Peyer's patch (tissue), 4 donors: ENCODE measurements around the gene PROM1. TPM values are rescaled to one million over a fixed set of nuclear protein-coding genes. Genes with fewer than 3 reads are reported as not detected.

Experiments
- DNase-seq, 3 donors: peaks; one replicate each; pipeline ENCODE4 v3.0.0-alpha.2; 2017 to 2019
- H3K27ac ChIP-seq, 4 donors: fragments of 200-600 bp; sonication (generic); one replicate each; pipeline ENCODE4 v1.5.1; 2016 to 2019
- H3K27me3 ChIP-seq, 2 donors: fragments of 200-600 bp; sonication (generic); one replicate each; pipeline ENCODE4 v1.5.1; 2019
- H3K36me3 ChIP-seq, 3 donors: fragments of 200-600 bp; sonication (generic); one replicate each; pipeline ENCODE4 v1.5.1; 2016 to 2019
- H3K4me1 ChIP-seq, 4 donors: fragments of 200-600 bp; sonication (generic); one replicate each; pipeline ENCODE4 v1.5.1; 2016 to 2019
- H3K4me3 ChIP-seq, 4 donors: fragments of 200-600 bp; sonication (generic); 1 replicate in 3 of 4; 2 replicates in 1 of 4; pipeline ENCODE4 v1.5.1; 2016 to 2019; ENCODE audit warnings: mild to moderate bottlenecking in 1 of 4
- H3K9me3 ChIP-seq, 4 donors: fragments of 200-600 bp; sonication (generic); one replicate each; pipeline ENCODE4 v1.5.1; 2016 to 2019; ENCODE audit warnings: mild to moderate bottlenecking in 1 of 4
- CTCF ChIP-seq, 6 experiments: fragments of 450-650 bp in 4 of 6; fragments of 200-600 bp in 2 of 6; sonication (generic) in 1 of 6; IDR thresholded peaks; one replicate each; pipeline ENCODE4 v1.5.1; 2017 to 2019; ENCODE audit warnings: antibody characterized with exemption in 6 of 6, mild to moderate bottlenecking in 3 of 6, moderate library complexity in 1 of 6
- POLR2A ChIP-seq, 2 donors: fragments of 450-650 bp; IDR thresholded peaks; one replicate each; pipeline ENCODE4 v1.5.1; 2017; ENCODE audit warnings: antibody characterized with exemption in 2 of 2, mild to moderate bottlenecking in 2 of 2, moderate library complexity in 2 of 2
- total RNA-seq, 4 donors: library from RNA; depleted of rRNA; stranded (reverse); fragments of >200 nt; gene quantifications; one replicate each; pipeline ENCODE4 v1.1.0, GENCODE V29; 2016

The PROM1 gene
- total RNA-seq, 4 donors from 2014 or later, result 33.8 to 128 (median 58.9) TPM

- no peak overlapping the region for H3K27ac ChIP-seq
- H3K9me3 ChIP-seq, result no peaks in the 10 kb centered on the region
- TF ChIP-seq CTCF (IDR thresholded peaks at IDR 0.05) (no peak), POLR2A (IDR thresholded peaks at IDR 0.05) (no peak)
- peaks cover 0 to 10% (median 0%) of the 10 kb centered on the region in 3 donors for H3K36me3 ChIP-seq
- no peak overlapping the region for H3K4me3 ChIP-seq
- peaks cover 0 to 6% (median 0%) of the 10 kb centered on the region in 4 donors for H3K4me1 ChIP-seq
- no peak for DNase-seq
- no peaks in the 10 kb centered on the region for H3K27me3 ChIP-seq
These were observed 11.7 kb downstream of the PROM1 start for GRCh38 chr4:16072168-16072567.

- DNase-seq, result no peak
- Histone ChIP-seq H3K27ac (no peak overlapping the region), H3K4me3 (no peak overlapping the region), H3K9me3 (no peaks in the 10 kb centered on the region), H3K36me3 (peaks cover 0 to 4% (median 0%) of the 10 kb centered on the region in 3 donors), H3K4me1 (peaks cover 0 to 6% (median 0%) of the 10 kb centered on the region in 4 donors), H3K27me3 (no peaks in the 10 kb centered on the region)
- TF ChIP-seq POLR2A (IDR thresholded peaks at IDR 0.05), result no peak
- TF ChIP-seq CTCF (IDR thresholded peaks at IDR 0.05), result no peak
These were observed 13.6 kb downstream of the PROM1 start for GRCh38 chr4:16070203-16070602.

- no peaks in the 10 kb centered on the region for H3K27me3 ChIP-seq
- DNase-seq, result peak in 1 of 3 donors; percentile 73
- no peaks in the 10 kb centered on the region for H3K9me3 ChIP-seq
- no peak overlapping the region for H3K4me3 ChIP-seq
- TF ChIP-seq CTCF (IDR thresholded peaks at IDR 0.05) (no peak), POLR2A (IDR thresholded peaks at IDR 0.05) (no peak)
- peaks cover 0 to 6% (median 0%) of the 10 kb centered on the region in 4 donors for H3K4me1 ChIP-seq
- peaks cover 0 to 14% (median 0%) of the 10 kb centered on the region in 3 donors for H3K36me3 ChIP-seq
- H3K27ac ChIP-seq, result peak overlapping the region in 1 of 4 donors; percentile 23
These were observed 16.3 kb downstream of the PROM1 start for GRCh38 chr4:16067515-16067914.

GRCh38 chr4:16066586-16067128, 17.2 kb downstream of the PROM1 start:
- Histone ChIP-seq H3K9me3 (no peaks in the 10 kb centered on the region), H3K27ac (peak overlapping the region in 1 of 4 donors; percentile 23), H3K4me1 (peaks cover 0 to 6% (median 0%) of the 10 kb centered on the region in 4 donors), H3K36me3 (peaks cover 0 to 14% (median 0%) of the 10 kb centered on the region in 3 donors), H3K27me3 (no peaks in the 10 kb centered on the region), H3K4me3 (no peak overlapping the region)
- DNase-seq, result no peak
- TF ChIP-seq POLR2A (IDR thresholded peaks at IDR 0.05) (no peak), CTCF (IDR thresholded peaks at IDR 0.05) (no peak)

GRCh38 chr4:16065066-16065465, 18.8 kb downstream of the PROM1 start:
- H3K36me3 ChIP-seq, result peaks cover 0 to 14% (median 0%) of the 10 kb centered on the region in 3 donors
- no peak overlapping the region for H3K27ac ChIP-seq
- H3K4me1 ChIP-seq, result peaks cover 0 to 6% (median 0%) of the 10 kb centered on the region in 4 donors
- H3K9me3 ChIP-seq, result no peaks in the 10 kb centered on the region
- H3K27me3 ChIP-seq, result no peaks in the 10 kb centered on the region
- no peak overlapping the region for H3K4me3 ChIP-seq
- DNase-seq, result no peak
- TF ChIP-seq CTCF (IDR thresholded peaks at IDR 0.05) (no peak), POLR2A (IDR thresholded peaks at IDR 0.05) (no peak)
